T-helper 2 cell treated with Interferon-gamma antibody and Interleukin-4, amounts not matched to agents 100 ng/mL and 5 ng/mL, for 36 hours (primary cell): ENCODE measurements around the gene MCC. TPM values are rescaled to one million over a fixed set of nuclear protein-coding genes. Genes with fewer than 3 reads are reported as not detected.

Experiments used
- intact Hi-C: fragments of 100-400 bp; cut with micrococcal nuclease; formaldehyde crosslinking; loops from one replicate; pipeline ENCODE4 v1.15.1; 2023
- total RNA-seq: library from RNA; stranded (reverse); gene quantifications from 2 replicates; pipeline ENCODE4 v1.2.3, GENCODE V29; 2022

The MCC gene
- total RNA-seq, 1 donor from 2014 or later = 3.2 TPM

GRCh38 chr5:113230711-113231652 lies 257.3 kb downstream of the MCC start:
- intact Hi-C loops = no loop called here

- intact Hi-C loops = no loop called here
These were observed 260.5 kb downstream of the MCC start for GRCh38 chr5:113227798-113228197.

- intact Hi-C loops = no loop called here
These were observed 262.0 kb downstream of the MCC start for GRCh38 chr5:113226116-113226736.

- intact Hi-C loops = no loop called here
These were observed 263.0 kb downstream of the MCC start for GRCh38 chr5:113225259-113225658.

GRCh38 chr5:113224605-113225065 lies 263.6 kb downstream of the MCC start:
- intact Hi-C loops = no loop called here

GRCh38 chr5:113223831-113224604 lies 264.2 kb downstream of the MCC start:
- intact Hi-C loops = no loop called here

- intact Hi-C loops = no loop called here
These were observed 264.9 kb downstream of the MCC start for GRCh38 chr5:113223315-113223714.

- intact Hi-C loops = no loop called here
These were observed 266.7 kb downstream of the MCC start for GRCh38 chr5:113221294-113222176.

- intact Hi-C loops = no loop called here
These were observed 268.6 kb downstream of the MCC start for GRCh38 chr5:113219695-113220094.

GRCh38 chr5:113218906-113219517 lies 269.2 kb downstream of the MCC start:
- intact Hi-C loops = no loop called here

GRCh38 chr5:113218200-113218599 lies 270.1 kb downstream of the MCC start:
- intact Hi-C loops = no loop called here

GRCh38 chr5:113217619-113218184 lies 270.6 kb downstream of the MCC start:
- intact Hi-C loops = no loop called here

GRCh38 chr5:113216545-113216944 lies 271.7 kb downstream of the MCC start:
- intact Hi-C loops = no loop called here

GRCh38 chr5:113215401-113216060 lies 272.7 kb downstream of the MCC start:
- intact Hi-C loops = no loop called here

GRCh38 chr5:113214606-113215323 lies 273.5 kb downstream of the MCC start:
- intact Hi-C loops = no loop called here

- intact Hi-C loops = no loop called here
These were observed 274.5 kb downstream of the MCC start for GRCh38 chr5:113213551-113214425.

GRCh38 chr5:113212244-113212920 lies 275.9 kb downstream of the MCC start:
- intact Hi-C loops = no loop called here
